PC-3 (cell line): ENCODE data around the gene RPF1. TPM values are rescaled to one million over a fixed set of nuclear protein-coding genes. Genes with fewer than 3 reads are reported as not detected.
"Not testable (repeated sequence)": the region's sequence is repeated elsewhere in the genome, so short reads cannot be mapped to it uniquely, and the experiment has no call there.

ENCODE experiments used
- ATAC-seq: fragments of 200-7000 bp; cut with Tn5 transposase; 2 replicates; pipeline ENCODE4 v1.9.1; 2020; ENCODE audit warnings: mild to moderate bottlenecking, moderate library complexity
- BruUV-seq: library from RNA; stranded (reverse); fragments of 400-500 nt; replicated peaks from 2 replicates; lab custom pipeline; 2021; lab: Mats Ljungman, UMichigan
- CTCF ChIA-PET: fragments of 300-600 bp; sonication (Branson Sonifier 250); formaldehyde crosslinking; loops from one replicate; lab custom pipeline; 2022; ENCODE audit warnings: antibody characterized with exemption; lab: Charles Lee
- POLR2A ChIA-PET: fragments of 300-600 bp; sonication (Branson Sonifier 250); formaldehyde crosslinking; loops from one replicate; lab custom pipeline; 2022; ENCODE audit warnings: antibody characterized with exemption; ENCODE audit not compliant: unreplicated experiment; lab: Charles Lee
- DNase-seq: peaks from one replicate; pipeline ENCODE4 v3.0.0-alpha.2; 2015
- H2AFZ ChIP-seq: fragments of 300-600 bp; sonication (generic); 2 replicates; pipeline ENCODE4 v1.6.0; 2016; ENCODE audit warnings: antibody characterized with exemption, low read length
- H3F3A ChIP-seq: fragments of 300-600 bp; sonication (generic); one replicate; pipeline ENCODE4 v1.6.0; 2017; ENCODE audit warnings: antibody characterized with exemption, low read length, control low read depth, mild to moderate bottlenecking; ENCODE audit not compliant: unreplicated experiment
- H3K27ac ChIP-seq: fragments of 300-600 bp; sonication (generic); 2 replicates; pipeline ENCODE4 v1.5.1; 2016; ENCODE audit warnings: mild to moderate bottlenecking, low read length
- H3K27me3 ChIP-seq: fragments of 300-600 bp; sonication (generic); 2 replicates; pipeline ENCODE4 v1.6.1; 2016; ENCODE audit warnings: low read length, mixed read lengths
- H3K36me3 ChIP-seq: fragments of 300-600 bp; sonication (generic); 2 replicates; pipeline ENCODE4 v1.6.1; 2016; ENCODE audit warnings: low read depth, mixed run types, low read length, mixed read lengths
- H3K4me1 ChIP-seq: fragments of 300-600 bp; sonication (generic); 2 replicates; pipeline ENCODE4 v1.5.1; 2016; ENCODE audit warnings: low read length; ENCODE audit not compliant: insufficient read depth
- H3K4me2 ChIP-seq: fragments of 300-600 bp; sonication (generic); 2 replicates; pipeline ENCODE4 v1.6.0; 2016; ENCODE audit warnings: low read length
- H3K4me3 ChIP-seq: fragments of 300-600 bp; sonication (generic); 2 replicates; pipeline ENCODE4 v1.5.1; 2016; ENCODE audit warnings: mild to moderate bottlenecking, low read length, mixed read lengths
- H3K79me2 ChIP-seq: fragments of 300-600 bp; sonication (generic); 2 replicates; pipeline ENCODE4 v1.6.1; 2017; ENCODE audit warnings: low read length, mixed read lengths
- H3K9ac ChIP-seq: fragments of 300-600 bp; sonication (generic); 2 replicates; pipeline ENCODE4 v1.6.0; 2016; ENCODE audit warnings: mild to moderate bottlenecking, low read length
- H3K9me2 ChIP-seq: fragments of 300-600 bp; sonication (generic); replicated peaks from 2 replicates; pipeline ENCODE4 v1.6.1; 2016; ENCODE audit warnings: mixed run types, low read length, mixed read lengths
- H3K9me3 ChIP-seq: fragments of 300-600 bp; sonication (generic); 2 replicates; pipeline ENCODE4 v1.6.1; 2016; ENCODE audit warnings: low read length, mixed read lengths
- H4K20me1 ChIP-seq: fragments of 300-600 bp; sonication (generic); 2 replicates; pipeline ENCODE4 v1.6.1; 2016; ENCODE audit warnings: low read length, mixed read lengths
- CTCF ChIP-seq: fragments of 300-600 bp; sonication (generic); conservative IDR thresholded peaks from 2 replicates; pipeline ENCODE4 v1.5.1; 2017; ENCODE audit warnings: antibody characterized with exemption, low read depth, mild to moderate bottlenecking, low read length
- EZH2 ChIP-seq: fragments of 300-600 bp; sonication (generic); IDR thresholded peaks from one replicate; pipeline ENCODE4 v1.6.1; 2017; ENCODE audit warnings: antibody characterized with exemption, mild to moderate bottlenecking, low read length; ENCODE audit not compliant: unreplicated experiment
- EZH2phosphoT487 ChIP-seq: fragments of 300-600 bp; sonication (generic); IDR thresholded peaks from 2 replicates; pipeline ENCODE4 v1.6.1; 2018; ENCODE audit warnings: mild to moderate bottlenecking, antibody characterized with exemption, low read length, borderline replicate concordance
- intact Hi-C: fragments of 100-400 bp; cut with micrococcal nuclease; formaldehyde crosslinking; loops from 2 replicates; pipeline ENCODE4 v1.9.0; 2023
- total RNA-seq: library from RNA; depleted of rRNA; stranded (reverse); fragments of >200 nt; gene quantifications from 2 replicates; pipeline ENCODE4 v1.2.3, GENCODE V29; 2014

The RPF1 gene
- total RNA-seq, 1 experiment from 2014 or later: 85.8 TPM

GRCh38 chr1:84506729-84507453 lies 27.8 kb downstream of the RPF1 start:
- Histone ChIP-seq H3K4me2 (peak overlapping the region; percentile 89), H3F3A (no peaks in the 10 kb centered on the region), H2AFZ (peak overlapping the region; percentile 93), H3K9ac (peak overlapping the region; percentile 85), H3K4me3 (peak overlapping the region; percentile 83), H3K9me2 (no peaks in the 10 kb centered on the region), H3K79me2 (peaks cover 48% of the 10 kb centered on the region), H3K9me3 (0 out of 2 replicates have a peak, but pooled peaks cover 4% of the 10 kb centered on the region), H3K27ac (peak overlapping the region; percentile 94), H3K27me3 (no peaks in the 10 kb centered on the region), H3K36me3 (0 out of 2 replicates have a peak, but pooled peaks cover 3% of the 10 kb centered on the region), H4K20me1 (peaks cover 32% of the 10 kb centered on the region), H3K4me1 (peaks cover 26% of the 10 kb centered on the region)
- DNase-seq (peak; percentile 14), ATAC-seq (no peak)
- TSS peak; percentile 63 for BruUV-seq
- intact Hi-C loops: loop anchor here (1.0 to 10.0 kb wide), 8 partner anchors 34 to 428 kb away; partner anchors contain the start of gene CTBS
- POLR2A ChIA-PET: interaction anchor here (0.5 to 1.4 kb wide), 7 partner anchors 20 to 853 kb away, joined by 3 to 15 read pairs (median 4); no protein-coding TSS in a partner anchor
- no peak for TF ChIP-seq CTCF
- TF ChIP-seq EZH2phosphoT487: no peak
- no peak for TF ChIP-seq EZH2
- CTCF ChIA-PET: interaction anchor here (1.1 to 1.3 kb wide), 4 partner anchors 35 to 112 kb away, joined by 3 to 6 read pairs (median 6); no protein-coding TSS in a partner anchor

DNA sequence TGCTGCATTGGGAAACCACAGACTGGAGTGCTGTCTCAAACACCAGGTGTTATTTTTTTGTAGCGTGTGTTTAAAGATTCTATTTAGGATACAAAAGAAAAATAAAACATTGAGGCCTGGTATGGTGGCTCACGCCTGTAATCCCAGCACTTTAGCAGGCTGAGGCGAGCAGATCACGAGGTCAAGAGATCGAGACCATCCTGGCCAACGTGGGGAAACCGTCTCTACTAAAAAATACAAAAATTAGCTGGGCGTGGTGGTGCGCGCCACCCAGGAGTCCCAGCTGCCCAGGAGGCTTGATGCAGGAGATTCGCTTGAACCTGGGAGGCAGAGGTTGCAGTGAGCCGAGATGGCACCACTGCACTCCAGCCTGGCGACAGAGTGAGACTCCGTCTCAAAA lies 28.8 kb downstream of the RPF1 start:
- POLR2A ChIA-PET, BruUV-seq, CTCF ChIA-PET: not testable (repeated sequence)

GRCh38 chr1:84508510-84508909 lies 29.4 kb downstream of the RPF1 start:
- H3K27ac ChIP-seq: no peak overlapping the region
- peaks cover 19% of the 10 kb centered on the region for H4K20me1 ChIP-seq
- ChIA-PET POLR2A (no interaction called here), CTCF (no interaction called here)
- H3K4me1 ChIP-seq: peaks cover 17% of the 10 kb centered on the region
- H3K9me3 ChIP-seq: 0 out of 2 replicates have a peak, but pooled peaks cover 4% of the 10 kb centered on the region
- peaks cover 32% of the 10 kb centered on the region for H3K79me2 ChIP-seq
- 0 out of 2 replicates have a peak, but pooled peaks cover 3% of the 10 kb centered on the region for H3K36me3 ChIP-seq
- H3K27me3 ChIP-seq: no peaks in the 10 kb centered on the region
- no peak overlapping the region for H3K4me2 ChIP-seq
- no peak overlapping the region for H3K4me3 ChIP-seq
- ATAC-seq (no peak), DNase-seq (no peak)
- TF ChIP-seq EZH2phosphoT487: no peak
- no peak for TF ChIP-seq CTCF
- no peak for TF ChIP-seq EZH2
- intact Hi-C loops: loop anchor here (5.0 to 10.0 kb wide), 3 partner anchors 66 to 426 kb away; no protein-coding TSS in a partner anchor
- H3K9me2 ChIP-seq: no peaks in the 10 kb centered on the region
- H3K9ac ChIP-seq: no peak overlapping the region
- no peaks in the 10 kb centered on the region for H3F3A ChIP-seq
- no TSS peak for BruUV-seq
- H2AFZ ChIP-seq: no peak overlapping the region

More for the DNA sequence above, 28.8 kb downstream of the RPF1 start:
- H2AFZ ChIP-seq, H3K36me3 ChIP-seq, H3K9me2 ChIP-seq, ATAC-seq, H3K9ac ChIP-seq, H3K27me3 ChIP-seq, H3K9me3 ChIP-seq, H3K4me3 ChIP-seq, H3K27ac ChIP-seq, H3F3A ChIP-seq, DNase-seq: not testable (repeated sequence)
- Histone ChIP-seq H3K79me2 (peaks cover 38% of the 10 kb centered on the region), H4K20me1 (peaks cover 25% of the 10 kb centered on the region), H3K4me2 (peak overlapping the region; percentile 89), H3K4me1 (peaks cover 23% of the 10 kb centered on the region)
- intact Hi-C loops: loop anchor here (2.0 to 10.0 kb wide), 4 partner anchors 66 to 427 kb away; no protein-coding TSS in a partner anchor
